ENCODE results near the gene ANKLE2. TPM values are rescaled to one million over a fixed set of nuclear protein-coding genes. Genes with fewer than 3 reads are reported as not detected.
A peak's percentile ranks its signal among the peaks of the same experiment; 100 is the strongest.

The ANKLE2 gene
- total and polyA plus RNA-seq, 2 of the 8 experiments (the other 6 are each of a cell fraction or from before 2014, with no cell fraction given) = 41.0 to 64.9 TPM

GRCh38 chr12:132689227-132689626 is 72.4 kb downstream of the ANKLE2 start:
- Histone ChIP-seq H4K5ac (ENCODE audit: insufficient read length, low read depth, low read length) (no peak overlapping the region), H3K56ac (replicated peaks; ENCODE audit: insufficient read length, low read depth, low read length) (no peak overlapping the region), H3K4me2 (ENCODE audit: insufficient read depth in 1 of 2, low read depth in 2 of 2, low read length in 2 of 2) (peak overlapping the region; percentile 56 to 64), H2BK12ac (ENCODE audit: low read depth, low read length) (no peak overlapping the region), H2BK5ac (ENCODE audit: low read depth, low read length) (no peak overlapping the region), H4K20me1 (replicated peaks in 1 of 2; ENCODE audit: control insufficient read depth in 1 of 2, insufficient read depth in 2 of 2, low read length in 2 of 2) (peaks cover 8 to 15% of the 10 kb centered on the region in 2 experiments), H2BK15ac (ENCODE audit: low read length) (no peak overlapping the region), H3K14ac (ENCODE audit: insufficient read length) (no peak overlapping the region), H3K4ac (replicated peaks; ENCODE audit: insufficient read length, low read depth, low read length) (no peak overlapping the region), H3K9ac (replicated peaks in 1 of 4; ENCODE audit: extremely low read depth in 1 of 4, low read depth in 3 of 4, low read length in 3 of 4) (peak overlapping the region in 1 of 4 experiments; percentile 60; a peak in 1 of 7 replicates), H3K36me3 (ENCODE audit: control insufficient read depth in 2 of 4, insufficient read depth in 4 of 4, low read length in 3 of 4) (peaks cover 0 to 8% (median 0%) of the 10 kb centered on the region in 4 experiments; a peak in 3 of 8 replicates), H4K8ac (ENCODE audit: extremely low read depth, insufficient read depth, low read length) (no peak overlapping the region), H3K9me3 (ENCODE audit: insufficient read depth in 2 of 2, low read depth in 1 of 2, low read length in 1 of 2) (no peaks in the 10 kb centered on the region), H2AK5ac (ENCODE audit: low read depth, low read length) (0 out of 2 replicates have a peak overlapping the region, but pooled peaks have one; percentile 28), H3K23me2 (ENCODE audit: low read depth, low read length) (no peaks in the 10 kb centered on the region; the same call in 1 of the 2 replicates), H2BK20ac (ENCODE audit: low read length) (no peak overlapping the region), H3K18ac (ENCODE audit: extremely low read depth, low read length) (no peak overlapping the region), H3K79me1 (ENCODE audit: low read depth, low read length) (peaks cover 7% of the 10 kb centered on the region), H3K27me3 (replicated peaks in 1 of 4; ENCODE audit: control insufficient read depth in 3 of 4, extremely low read depth in 1 of 4, insufficient read depth in 3 of 4, low read length in 3 of 4) (peaks cover 2 to 9% (median 6%) of the 10 kb centered on the region in 4 experiments; a peak in 6 of 7 replicates), H3K4me1 (replicated peaks in 1 of 4; ENCODE audit: control insufficient read depth in 3 of 4, insufficient read depth in 4 of 4, low read length in 3 of 4) (peaks cover 0 to 2% (median 0%) of the 10 kb centered on the region in 4 experiments; a peak in 1 of 7 replicates), H3K79me2 (ENCODE audit: control insufficient read depth in 1 of 2, insufficient read depth in 2 of 2, low read length in 2 of 2) (peaks cover 11 to 24% of the 10 kb centered on the region in 2 experiments), H2BK120ac (replicated peaks; ENCODE audit: low read depth, low read length) (no peak overlapping the region), H2AFZ (ENCODE audit: low read length) (no peak overlapping the region), H3K27ac (ENCODE audit: low read depth, low read length) (no peak overlapping the region), H3K23ac (ENCODE audit: insufficient read length) (no peak overlapping the region), H4K91ac (replicated peaks; ENCODE audit: insufficient read length, low read length) (no peak overlapping the region), H3K4me3 (ENCODE audit: extremely low read depth in 1 of 4, insufficient read depth in 2 of 4, low read depth in 3 of 4, low read length in 4 of 4) (peak overlapping the region in 3 of 4 experiments; percentile 10 to 51 (median 24); a peak in 4 of 8 replicates)
- TF ChIP-seq BRCA1 (IDR thresholded peaks at IDR 0.05; ENCODE audit: low read depth, low read length) (no peak), CBX5 (IDR thresholded peaks at IDR 0.05; ENCODE audit: low read depth, low read length) (no peak), CREB1 (IDR thresholded peaks at IDR 0.05) (no peak), CEBPB (IDR thresholded peaks at IDR 0.05; ENCODE audit: low read depth, low read length) (no peak), CTBP2 (IDR thresholded peaks at IDR 0.05; ENCODE audit: borderline replicate concordance, insufficient read depth, insufficient read length, low read length) (no peak)
- no peak for FAIRE-seq
- POLR2A ChIA-PET (ENCODE audit: partially characterized antibody) = interaction anchor here (0.8 to 3.4 kb wide), 6 partner anchors 9 to 52 kb away, joined by 3 to 24 read pairs (median 4); partner anchors contain the start of gene PGAM5
- CTCF ChIA-PET (ENCODE audit: partially characterized antibody) = interaction anchor here (0.9 kb wide), 1 partner anchor 20 kb away, joined by 3 read pairs; no protein-coding TSS in a partner anchor
- DNase-seq (ENCODE audit: low read depth in 1 of 2, low spot score in 2 of 2) = no peak
- 51% methylated on average over 18 of the region's 18 CpGs; no CpG with 5 or more reads in 1 of the 2 experiments for WGBS, 2 experiments (ENCODE audit: extremely low coverage in 1 of 2, insufficient coverage in 1 of 2, insufficient read length in 1 of 2, insufficient replicate concordance in 2 of 2, low coverage in 1 of 2, low lambda C conversion rate in 2 of 2, missing lambda C conversion rate in 1 of 2)

All from H1 (cell line).